GM21515 (cell line): ENCODE results near the gene SLC6A11.

Source experiments
- ATAC-seq: cut with Tn5 transposase; IDR thresholded peaks from one replicate; pipeline ENCODE4 v1.9.1; 2021; ENCODE audit not compliant: unreplicated experiment

The SLC6A11 gene

DNA sequence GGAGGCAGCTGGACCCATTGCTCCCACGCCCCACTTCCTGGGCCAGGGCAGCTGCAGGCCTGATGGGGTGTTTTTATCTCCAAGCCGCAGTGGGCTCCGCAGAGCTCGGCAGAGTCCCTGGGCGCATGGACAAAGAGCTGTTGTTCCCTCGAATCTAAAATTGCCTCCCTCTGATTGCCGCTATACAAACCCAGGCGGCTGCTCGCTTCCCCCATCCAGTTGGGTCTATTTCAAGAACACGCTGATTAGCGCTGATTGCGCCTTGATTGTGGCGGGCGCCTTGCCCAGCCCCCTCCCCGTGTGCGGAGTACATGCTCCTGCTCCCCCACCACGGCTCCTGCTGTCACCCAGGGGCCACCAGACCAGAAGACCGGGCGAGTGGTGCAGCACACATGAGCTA lies 133.2 kb downstream of the SLC6A11 start:
- no peak for ATAC-seq

DNA sequence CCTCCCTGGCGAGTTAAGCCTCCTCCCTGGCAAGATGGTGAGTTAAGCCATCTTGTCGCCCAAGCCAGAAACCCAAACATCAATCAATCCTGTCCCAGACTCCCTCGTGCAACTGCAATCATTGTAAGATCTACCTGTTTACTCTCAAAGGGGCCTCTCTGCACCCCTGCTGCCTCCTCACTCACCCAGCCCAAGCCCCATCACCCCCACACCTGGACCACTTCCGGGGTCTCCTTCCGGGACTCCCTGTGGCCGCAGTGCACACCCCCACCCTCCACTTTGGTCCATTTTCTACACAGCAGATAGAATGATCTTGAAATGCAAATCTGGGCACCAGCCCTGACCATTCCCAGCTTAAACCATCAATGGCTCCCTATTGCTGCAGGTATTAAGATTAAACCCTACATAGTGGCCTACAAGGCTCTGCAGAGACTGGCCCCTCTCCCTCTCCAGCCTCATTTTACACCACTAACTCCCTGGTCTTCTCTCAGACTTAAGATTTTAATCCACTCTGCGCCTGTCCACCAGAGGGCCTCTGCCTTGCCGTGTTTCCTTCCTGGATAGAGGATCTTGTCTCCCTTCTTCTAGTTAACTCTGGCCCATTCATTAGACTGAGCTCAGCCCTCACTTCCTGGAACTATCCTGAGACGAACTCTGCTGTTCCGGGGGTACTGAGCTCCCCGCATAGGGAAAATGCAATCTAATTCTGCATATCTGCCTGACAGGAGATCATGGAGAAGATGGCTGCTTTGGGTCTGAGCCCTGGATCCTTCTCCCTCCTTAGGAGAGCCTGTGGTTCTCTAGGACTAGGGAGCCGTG lies 134.7 kb downstream of the SLC6A11 start:
- no peak for ATAC-seq

DNA sequence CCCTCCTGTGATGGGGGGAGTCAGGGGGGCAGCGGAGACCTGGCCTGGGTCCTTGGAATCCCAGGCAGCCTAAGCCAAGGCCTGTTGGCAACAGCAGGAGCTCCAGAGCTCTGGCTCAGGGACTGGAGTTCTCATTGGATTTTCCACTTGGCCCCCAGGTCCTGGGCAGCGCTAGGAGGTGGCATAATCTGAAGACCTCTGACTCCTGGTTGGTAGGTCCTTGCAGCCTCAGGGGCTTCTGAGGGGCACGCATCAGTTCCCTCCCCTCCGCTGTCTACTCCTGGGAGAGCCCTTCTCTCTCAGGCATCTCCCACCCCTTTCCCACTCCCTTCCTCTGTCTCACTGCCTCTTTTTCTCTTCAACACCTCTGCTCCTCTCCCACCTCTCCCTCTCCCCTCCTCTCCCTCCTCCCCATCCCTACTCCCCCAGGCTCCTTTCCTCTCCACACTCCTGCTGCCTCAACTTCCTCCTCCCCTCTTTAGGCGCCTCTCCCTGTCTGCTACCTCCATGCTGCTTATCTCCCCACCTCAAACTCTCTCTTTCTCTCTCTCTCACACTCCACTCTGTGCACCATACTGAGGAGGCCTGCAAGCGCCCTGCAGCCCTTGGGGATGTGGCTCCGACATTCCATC lies 135.4 kb downstream of the SLC6A11 start:
- ATAC-seq = no peak

DNA sequence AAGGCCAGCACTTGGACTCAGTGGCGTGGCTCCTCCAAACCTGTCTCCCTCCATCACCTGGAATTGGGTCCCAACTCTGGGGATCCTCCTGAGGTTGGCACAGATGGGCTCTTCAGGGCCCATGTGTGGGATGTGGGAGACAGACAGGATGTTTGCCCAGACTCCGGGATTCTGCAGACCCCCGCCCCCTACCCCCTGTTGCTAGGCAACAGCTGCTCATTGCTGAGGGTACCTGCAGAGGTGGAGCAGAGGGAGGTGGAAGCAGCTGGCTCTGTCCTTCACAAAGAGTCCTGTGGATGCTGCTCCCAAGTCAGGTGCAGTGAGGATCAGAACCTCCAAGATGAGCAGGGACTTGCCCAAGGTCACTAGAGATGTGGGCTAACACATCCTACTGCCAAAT lies 136.5 kb downstream of the SLC6A11 start:
- ATAC-seq = no peak

DNA sequence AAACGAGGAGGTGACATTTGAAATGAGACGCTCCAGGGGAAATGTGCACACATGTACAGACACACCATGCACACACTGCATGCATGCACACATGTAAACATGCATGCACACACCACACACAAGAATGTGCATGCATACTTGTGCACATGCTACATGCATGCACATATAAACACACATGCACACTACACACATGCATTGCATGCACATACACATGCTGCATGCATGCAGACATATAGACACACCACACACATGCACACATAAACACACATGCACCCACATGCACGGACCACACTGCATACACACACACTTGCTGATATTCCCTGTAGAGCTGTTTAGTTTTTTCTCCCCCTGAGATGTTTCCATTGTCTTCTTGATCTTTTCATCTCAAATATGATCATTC lies 138.7 kb downstream of the SLC6A11 start:
- no peak for ATAC-seq

DNA sequence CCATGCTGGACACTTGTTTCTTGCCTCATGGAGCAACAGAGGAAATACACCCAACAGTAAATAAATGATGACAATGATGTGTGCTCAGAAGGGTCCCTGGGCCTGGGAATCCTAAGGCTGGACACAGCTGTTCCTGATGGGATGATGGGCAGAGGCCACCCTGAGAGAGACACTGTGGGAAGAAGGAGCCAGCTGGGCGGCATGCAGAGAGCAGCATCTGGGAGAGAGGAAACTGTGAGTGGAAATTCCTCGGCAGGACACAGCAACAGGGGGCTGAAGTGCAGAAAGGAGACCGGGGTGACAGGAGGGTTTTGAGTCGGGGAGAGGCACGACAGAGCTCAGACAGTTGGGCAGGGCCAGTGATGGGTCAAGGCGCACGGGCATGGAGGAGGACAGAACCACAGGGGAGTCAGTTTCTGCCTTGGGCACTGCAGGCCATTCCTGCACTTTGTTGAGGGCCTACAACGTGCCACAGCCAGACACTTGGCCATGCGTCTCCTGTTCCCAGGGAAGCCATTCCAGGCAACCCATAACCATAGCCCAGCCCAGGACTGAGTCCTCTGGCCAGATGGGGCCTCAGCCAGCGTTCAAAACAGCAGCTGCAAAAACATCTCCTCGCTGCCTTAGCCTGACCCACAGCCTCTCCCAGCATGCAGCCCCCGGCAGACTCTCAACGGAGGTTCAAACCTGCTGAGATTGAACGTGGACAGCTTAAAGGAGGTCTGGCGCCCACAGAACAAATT lies 139.9 kb downstream of the SLC6A11 start:
- no peak for ATAC-seq

DNA sequence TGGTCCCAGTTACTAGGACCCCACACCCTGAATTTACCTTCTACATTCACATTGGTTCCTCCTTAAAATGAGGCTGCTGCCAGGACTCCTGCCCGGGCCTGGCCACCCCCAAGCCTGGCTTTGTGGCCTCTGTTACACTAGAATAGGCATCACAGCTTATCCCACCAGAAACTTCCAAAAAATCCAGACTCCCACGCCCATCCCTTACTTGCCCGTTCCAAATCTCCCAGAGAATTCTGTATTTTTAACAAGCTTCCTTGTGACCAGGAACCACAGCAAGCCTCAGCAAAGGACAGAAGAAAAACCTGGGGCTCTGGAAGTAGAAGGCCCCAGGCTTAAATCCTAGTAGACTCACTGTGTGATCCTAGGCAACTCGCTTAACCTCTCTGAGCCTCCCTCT lies 140.5 kb downstream of the SLC6A11 start:
- ATAC-seq = no peak

DNA sequence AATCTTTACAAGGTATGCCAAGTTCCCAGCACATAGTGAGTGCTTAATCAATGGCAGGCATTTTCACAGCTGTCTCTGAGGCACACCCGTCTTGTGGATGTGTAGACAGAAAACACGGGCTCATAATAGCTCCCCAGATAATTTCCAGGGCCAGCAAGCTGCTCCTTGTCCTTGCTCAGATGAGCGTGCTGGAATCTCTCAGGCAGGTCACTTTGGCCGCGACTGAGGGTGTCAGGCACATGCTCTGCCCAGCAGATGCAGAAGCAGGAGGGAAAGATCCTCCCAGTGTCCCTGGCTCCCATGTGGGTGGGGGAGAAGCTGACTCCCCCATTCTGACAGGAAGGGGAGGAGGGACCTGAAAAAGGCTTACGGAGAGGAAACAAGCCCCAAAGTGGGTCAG lies 141.0 kb downstream of the SLC6A11 start:
- no peak for ATAC-seq

DNA sequence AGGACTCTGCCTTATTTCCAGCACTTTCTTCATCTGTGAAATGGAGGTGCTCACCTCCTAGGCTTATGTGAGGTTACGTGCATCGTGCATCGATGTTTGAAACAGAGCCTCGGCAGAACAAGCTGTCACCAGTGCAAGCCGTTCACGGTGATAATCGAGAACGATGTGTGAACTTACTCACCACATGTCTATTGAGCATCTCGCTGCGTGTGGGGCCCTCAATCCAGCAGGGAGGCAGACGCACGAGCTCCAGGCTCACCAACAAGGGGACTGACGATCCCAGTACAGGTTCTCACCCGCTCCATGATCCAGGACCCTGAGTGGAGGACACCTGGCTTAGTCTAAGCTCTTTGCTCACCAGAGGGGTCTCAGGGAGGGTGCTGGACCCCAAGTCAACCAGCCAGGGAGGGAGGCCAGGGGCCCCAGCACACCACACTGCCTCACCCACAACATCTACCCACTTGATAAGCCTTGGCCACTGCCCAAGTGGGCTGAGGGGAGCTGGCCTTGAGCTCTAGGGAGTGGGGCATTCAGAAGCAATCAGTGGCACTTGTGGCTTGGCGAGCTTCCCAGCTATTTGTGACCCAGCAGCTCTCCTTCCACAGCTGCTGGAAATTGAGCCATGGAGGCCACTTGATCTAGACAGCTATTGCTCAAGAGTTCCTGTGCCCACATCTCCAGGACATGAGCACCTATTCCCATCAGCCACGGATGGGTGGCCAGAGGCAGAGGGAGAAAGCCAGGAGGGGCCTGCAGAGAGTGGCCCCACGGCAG lies 142.1 kb downstream of the SLC6A11 start:
- ATAC-seq = no peak

DNA sequence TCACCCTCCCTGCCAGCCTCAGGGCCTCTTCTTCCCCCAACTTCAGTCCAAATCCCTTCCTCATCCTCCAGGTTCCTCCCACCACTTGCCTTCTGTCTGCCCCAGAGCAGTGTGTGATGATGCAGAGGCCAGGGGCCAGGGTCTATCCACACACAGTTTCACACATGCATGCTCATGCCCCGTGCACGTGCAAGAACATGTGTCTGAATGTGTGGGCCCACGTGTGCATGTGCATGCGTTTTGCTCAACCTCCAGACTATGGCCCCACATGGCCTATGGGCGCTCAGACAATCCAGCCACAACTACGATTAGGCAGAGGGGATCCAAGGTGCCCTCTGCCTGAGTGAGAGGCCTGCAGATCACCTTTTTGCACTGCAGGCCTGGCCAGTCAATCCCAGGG lies 144.2 kb downstream of the SLC6A11 start:
- ATAC-seq = no peak

DNA sequence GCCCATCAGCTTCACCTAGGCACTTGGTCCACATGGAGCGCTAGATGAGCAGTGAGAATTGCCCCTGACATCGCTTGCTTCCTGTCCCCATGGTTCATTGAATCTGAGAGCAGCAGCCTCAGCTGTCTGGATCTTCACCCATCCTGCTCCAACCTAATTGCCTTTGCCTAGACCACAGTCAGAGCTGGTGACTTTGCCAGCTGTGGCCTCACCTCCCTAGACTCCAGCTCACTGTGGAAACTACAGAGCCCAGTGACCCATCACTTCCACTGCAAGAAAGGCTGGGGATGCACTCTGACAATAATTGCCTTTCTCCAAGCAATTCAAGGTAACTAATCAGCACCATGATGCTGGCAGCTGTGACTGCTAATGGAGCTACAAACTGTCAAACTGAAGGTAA lies 145.9 kb downstream of the SLC6A11 start:
- no peak for ATAC-seq

DNA sequence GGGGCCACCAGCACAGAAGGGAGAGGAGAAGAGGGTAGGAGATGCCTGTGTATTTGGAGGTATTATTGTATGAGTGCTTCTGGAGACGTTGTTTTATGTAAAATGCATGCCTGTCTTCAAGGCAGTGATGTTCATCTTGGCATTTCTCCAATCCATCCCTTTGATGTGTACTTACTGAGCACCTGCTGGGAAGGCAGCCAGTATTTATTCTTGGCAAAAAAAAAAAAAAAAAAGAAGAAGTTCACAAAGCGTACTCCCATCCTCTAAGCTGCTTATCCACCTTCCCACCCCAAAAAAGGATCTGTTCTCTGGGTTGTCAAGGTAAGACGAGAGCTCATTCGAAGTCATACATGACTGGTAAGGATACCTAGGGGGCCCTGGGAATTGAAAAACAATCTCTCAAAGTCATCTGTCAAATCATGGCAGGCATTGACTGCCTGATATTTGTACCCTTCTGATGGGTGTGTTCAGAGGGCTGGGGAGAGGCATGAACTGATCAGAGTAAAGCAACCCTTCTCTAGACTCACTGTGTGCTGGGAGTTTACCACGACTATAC lies 146.5 kb downstream of the SLC6A11 start:
- no peak for ATAC-seq

DNA sequence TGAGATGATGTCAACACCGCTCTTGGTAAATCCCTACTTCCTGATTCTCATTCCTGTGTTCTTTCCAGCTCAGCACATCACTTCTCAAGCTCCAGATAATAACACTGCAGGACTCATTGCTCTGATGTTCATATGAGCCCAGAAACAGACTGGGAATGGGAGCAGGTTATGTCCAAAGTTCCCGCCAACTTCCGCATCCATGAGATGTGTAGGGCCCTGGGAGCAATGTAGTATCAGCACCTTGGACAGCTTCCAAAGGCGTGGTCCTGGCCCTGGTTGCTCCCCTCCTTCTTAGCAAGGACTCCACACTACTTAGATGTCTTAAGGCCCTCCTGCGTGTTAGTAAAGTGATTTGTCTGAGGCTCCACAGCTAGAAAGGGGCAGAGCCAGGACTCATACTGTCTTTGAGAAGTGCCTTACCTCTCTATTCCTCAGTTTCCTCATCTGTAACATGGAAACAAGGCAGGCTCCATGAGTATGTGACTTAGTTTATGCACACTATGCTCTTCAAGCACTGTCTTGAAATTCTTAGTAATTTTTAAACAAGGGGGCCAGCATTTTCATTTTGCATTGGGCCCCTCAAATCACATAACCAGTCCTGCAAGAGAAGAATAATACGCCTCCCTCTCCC lies 148.6 kb downstream of the SLC6A11 start:
- ATAC-seq = no peak

DNA sequence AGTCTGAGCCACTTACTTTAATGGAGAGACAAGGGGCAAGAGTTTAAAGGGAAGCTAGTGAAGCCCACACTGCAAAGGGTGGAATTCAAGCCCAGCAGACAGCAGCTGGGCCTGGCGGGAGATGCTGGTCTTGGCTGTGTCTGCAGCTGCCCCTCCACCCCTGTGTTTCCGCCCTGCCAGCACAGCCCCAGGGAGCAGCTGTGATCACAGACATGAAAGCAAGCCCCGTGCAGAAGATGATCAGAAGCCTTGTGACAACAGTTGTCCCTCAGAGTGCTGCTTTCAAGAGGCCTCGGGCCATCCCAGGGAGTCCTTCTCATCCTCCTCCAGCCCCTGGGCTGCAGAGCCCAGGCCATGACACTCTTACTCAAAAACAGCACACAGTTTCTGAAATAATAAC lies 152.4 kb downstream of the SLC6A11 start:
- ATAC-seq = no peak

DNA sequence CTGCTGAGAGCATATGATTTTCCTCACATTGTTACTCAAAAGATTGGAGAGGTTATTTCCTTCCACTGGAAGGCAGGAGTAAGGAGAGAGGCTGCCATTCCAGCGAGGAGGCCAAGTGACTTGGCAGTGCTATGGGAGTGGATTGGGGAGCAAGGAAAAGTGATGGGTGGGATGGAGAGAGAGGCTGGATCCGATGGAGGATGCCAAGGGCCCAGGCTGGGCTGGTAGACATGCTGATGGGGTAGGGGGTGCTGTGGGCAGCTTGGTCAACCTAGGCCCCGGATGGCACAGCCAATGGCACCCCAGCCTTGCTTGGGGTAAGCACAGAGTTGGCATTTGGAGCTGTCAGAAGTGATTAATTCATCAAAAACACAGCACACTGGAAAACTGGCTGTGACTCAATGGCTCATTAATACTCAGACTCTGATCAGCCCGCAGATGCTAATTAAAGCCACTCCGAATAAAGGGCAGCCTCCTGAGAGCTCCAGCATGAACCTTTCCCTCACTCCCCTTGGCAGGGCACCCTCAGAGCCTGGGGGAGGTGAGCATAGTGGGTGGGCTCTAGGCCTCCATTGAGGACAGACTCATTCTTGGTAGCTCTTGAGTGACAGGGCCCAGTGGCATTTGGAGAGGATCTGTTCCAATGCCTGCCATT lies 154.4 kb downstream of the SLC6A11 start:
- no peak for ATAC-seq

DNA sequence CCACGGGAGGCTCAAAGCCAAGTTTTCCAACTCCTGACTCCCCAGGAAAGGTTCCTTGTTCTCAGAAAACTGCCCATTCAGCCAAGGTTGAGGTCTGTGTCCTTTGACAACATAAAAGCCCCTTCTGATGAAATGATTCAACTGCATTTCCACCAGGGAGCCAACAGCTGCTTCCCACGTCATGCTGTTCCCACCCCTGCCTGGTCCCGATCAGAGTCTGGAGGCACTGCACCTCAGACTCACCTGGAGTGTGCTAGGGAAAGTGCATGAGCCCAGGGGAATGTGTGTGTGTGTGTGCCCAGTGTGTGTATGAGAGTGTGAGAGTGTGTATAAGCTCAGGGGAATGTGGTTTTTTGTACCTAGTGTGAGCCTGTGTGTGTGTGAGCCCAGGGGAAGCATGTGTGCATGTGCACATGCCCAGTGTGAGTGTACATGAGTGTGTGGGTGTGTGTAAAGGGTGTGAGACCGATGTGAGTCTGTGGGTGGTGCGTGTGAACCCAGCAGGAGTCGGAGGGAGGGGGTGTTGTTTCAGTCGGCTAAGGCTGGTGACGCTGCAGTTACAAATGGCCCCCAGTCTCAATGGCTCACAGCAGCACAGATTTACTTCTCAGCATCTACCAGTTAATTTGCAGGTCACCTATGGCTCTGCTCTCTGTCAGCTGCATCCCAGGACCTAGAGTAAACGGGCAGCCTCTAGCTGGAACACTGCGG lies 156.2 kb downstream of the SLC6A11 start:
- ATAC-seq = no peak

DNA sequence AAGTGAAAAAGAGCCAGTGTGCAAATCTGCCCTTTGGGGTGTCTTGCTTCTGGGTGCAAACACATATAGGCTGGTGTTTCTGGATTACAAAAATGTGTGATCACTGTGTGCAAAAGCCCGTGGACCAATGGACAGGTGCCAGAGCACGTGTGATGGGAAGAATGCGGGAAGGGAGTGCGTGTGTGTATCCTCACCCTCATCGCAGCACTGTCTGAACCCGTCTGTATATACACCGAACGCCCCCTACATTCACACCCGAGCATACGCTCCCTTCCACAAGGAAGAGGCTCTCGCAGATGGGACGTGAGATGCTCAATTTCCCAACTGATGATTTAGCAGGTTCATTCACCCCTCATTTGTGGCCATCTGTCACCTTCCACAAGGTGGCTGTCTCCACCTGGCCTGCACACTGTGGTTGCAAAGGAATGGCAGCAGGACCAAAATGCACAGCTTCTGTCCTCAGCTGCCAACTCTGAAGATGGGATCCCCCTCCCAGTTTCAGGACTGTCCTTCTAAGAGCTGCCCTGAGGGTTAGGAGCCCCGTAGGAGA lies 157.1 kb downstream of the SLC6A11 start:
- ATAC-seq = no peak

DNA sequence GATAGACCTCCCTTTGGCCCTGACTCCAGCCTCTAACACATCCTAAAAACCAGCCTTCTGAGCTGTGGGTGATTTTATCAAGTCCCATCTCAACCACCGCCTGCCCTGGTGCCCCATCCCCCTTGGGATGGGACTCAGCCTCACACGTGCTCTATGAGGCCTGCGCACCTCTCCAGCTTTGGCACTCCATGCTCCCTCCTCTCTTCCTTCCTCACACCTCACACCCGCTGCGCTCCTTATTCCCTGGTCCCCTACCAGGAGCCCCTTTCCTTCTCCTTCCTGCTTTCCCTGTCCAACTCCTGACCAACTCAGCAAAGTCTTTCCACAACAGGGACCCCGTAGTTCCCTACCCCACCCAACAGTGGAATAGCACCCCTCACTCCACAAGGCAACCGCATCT lies 158.1 kb downstream of the SLC6A11 start:
- ATAC-seq = no peak

DNA sequence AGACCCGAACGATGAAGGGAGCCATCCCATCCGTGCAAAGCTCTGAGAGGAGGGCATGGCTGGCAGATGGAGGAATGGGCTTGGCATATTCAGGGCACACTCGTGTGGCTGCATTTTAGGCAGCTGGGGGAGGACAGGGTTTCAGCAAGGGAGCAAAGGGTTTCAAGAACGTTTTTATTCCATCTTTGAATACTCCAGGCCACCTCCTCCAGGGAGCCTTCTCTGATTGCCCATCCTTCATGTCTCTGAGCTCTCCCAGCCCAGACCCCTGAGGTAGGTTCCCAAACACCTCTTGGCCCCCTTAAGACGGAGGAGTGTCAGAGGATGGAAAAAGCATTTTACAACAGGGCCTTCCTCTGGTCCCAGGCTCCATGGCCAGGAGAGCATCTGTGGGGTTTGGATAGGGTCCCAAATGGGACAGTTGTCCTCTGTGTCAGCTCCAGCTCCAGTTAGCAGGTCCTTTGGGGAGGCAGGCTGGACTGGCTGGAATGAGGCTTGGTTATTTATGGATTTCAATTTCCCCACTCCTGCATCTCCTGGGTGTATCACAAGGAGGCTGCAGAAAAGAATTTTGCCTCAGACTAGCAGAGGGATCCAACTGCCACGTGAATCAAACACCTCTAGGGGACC lies 158.8 kb downstream of the SLC6A11 start:
- no peak for ATAC-seq
